ENCODE results near the gene DDIT4L.

DNA sequence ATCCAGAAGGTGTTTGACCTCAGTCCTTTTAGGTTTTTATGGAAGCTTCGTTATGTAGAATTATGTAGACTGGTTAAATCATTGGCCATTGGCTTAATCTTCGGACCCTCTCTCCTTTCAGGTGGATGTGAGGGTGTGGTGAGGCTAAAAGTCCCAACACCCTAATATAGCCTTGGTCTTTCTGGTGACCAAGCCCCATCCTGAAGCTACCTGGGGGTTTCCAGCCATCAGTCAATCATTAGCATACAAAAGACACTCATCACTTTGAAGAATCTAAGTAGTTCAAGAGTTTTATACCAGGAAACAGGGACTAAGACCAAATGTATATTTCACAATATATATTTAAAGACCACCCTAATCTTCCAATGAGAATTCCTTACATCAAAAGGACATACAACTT, 5.5 kb downstream of the DDIT4L start:
- TF ChIP-seq, protein P1, sequence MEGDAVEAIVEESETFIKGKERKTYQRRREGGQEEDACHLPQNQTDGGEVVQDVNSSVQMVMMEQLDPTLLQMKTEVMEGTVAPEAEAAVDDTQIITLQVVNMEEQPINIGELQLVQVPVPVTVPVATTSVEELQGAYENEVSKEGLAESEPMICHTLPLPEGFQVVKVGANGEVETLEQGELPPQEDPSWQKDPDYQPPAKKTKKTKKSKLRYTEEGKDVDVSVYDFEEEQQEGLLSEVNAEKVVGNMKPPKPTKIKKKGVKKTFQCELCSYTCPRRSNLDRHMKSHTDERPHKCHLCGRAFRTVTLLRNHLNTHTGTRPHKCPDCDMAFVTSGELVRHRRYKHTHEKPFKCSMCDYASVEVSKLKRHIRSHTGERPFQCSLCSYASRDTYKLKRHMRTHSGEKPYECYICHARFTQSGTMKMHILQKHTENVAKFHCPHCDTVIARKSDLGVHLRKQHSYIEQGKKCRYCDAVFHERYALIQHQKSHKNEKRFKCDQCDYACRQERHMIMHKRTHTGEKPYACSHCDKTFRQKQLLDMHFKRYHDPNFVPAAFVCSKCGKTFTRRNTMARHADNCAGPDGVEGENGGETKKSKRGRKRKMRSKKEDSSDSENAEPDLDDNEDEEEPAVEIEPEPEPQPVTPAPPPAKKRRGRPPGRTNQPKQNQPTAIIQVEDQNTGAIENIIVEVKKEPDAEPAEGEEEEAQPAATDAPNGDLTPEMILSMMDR (conservative IDR thresholded peaks at IDR 0.05; ENCODE audit: low read depth in 2 of 2): no peak
- no peak for TF ChIP-seq POLR2AphosphoS5 (IDR thresholded peaks at IDR 0.05; ENCODE audit: low read depth)
